H1 (cell line): ENCODE measurements around the gene PDE1A. TPM values are rescaled to one million over a fixed set of nuclear protein-coding genes. Genes with fewer than 3 reads are reported as not detected.

Experiments used
- CTCF ChIA-PET: fragments of 300-600 bp; sonication (Branson Sonifier 250); formaldehyde crosslinking; loops from one replicate; lab custom pipeline; 2021; ENCODE audit not compliant: partially characterized antibody; lab: Charles Lee
- POLR2A ChIA-PET: fragments of 300-600 bp; sonication (Branson Sonifier 250); formaldehyde crosslinking; loops from one replicate; lab custom pipeline; 2021; ENCODE audit warnings: inconsistent platforms; ENCODE audit not compliant: partially characterized antibody; lab: Charles Lee
- DNase-seq, 2 experiments: peaks; one replicate each; pipeline versions ENCODE4 v3.0.0 to v3.0.0-alpha.2; 2010 to 2022; ENCODE audit warnings: low spot score in 2 of 2, low read depth in 1 of 2, mixed read lengths in 1 of 2
- FAIRE-seq: peaks from 2 replicates; lab custom pipeline; 2011; peaks lifted over from hg19 to GRCh38; lab: Jason Lieb, UNC
- H2AFZ ChIP-seq: 2 replicates; pipeline ENCODE4 v1.8.1; 2012; ENCODE audit warnings: low read length, inconsistent platforms
- H2AK5ac ChIP-seq: 2 replicates; pipeline ENCODE4 v1.6.1; 2013; ENCODE audit warnings: low read depth, low read length
- H2BK120ac ChIP-seq: replicated peaks from 2 replicates; pipeline ENCODE3; 2013; ENCODE audit warnings: low read depth, low read length, inconsistent platforms
- H2BK12ac ChIP-seq: 2 replicates; pipeline ENCODE4 v1.6.1; 2013; ENCODE audit warnings: low read depth, low read length
- H2BK15ac ChIP-seq: 2 replicates; pipeline ENCODE4 v1.6.1; 2013; ENCODE audit warnings: low read length
- H2BK20ac ChIP-seq: 2 replicates; pipeline ENCODE4 v1.6.1; 2013; ENCODE audit warnings: low read length
- H2BK5ac ChIP-seq: 2 replicates; pipeline ENCODE4 v1.6.1; 2013; ENCODE audit warnings: low read depth, low read length
- H3K14ac ChIP-seq: 2 replicates; pipeline ENCODE4 v1.6.1; 2013; ENCODE audit warnings: inconsistent platforms; ENCODE audit not compliant: insufficient read length
- H3K18ac ChIP-seq: 2 replicates; pipeline ENCODE4 v1.6.1; 2013; ENCODE audit warnings: low read length; ENCODE audit errors: extremely low read depth
- H3K23ac ChIP-seq: 2 replicates; pipeline ENCODE4 v1.6.1; 2013; ENCODE audit warnings: inconsistent platforms; ENCODE audit not compliant: insufficient read length
- H3K23me2 ChIP-seq: 2 replicates; pipeline ENCODE4 v1.6.1; 2013; ENCODE audit warnings: low read depth, low read length
- H3K27ac ChIP-seq: 2 replicates; pipeline ENCODE4 v1.6.1; 2011; ENCODE audit warnings: low read depth, low read length, inconsistent platforms
- H3K27me3 ChIP-seq, 4 experiments: replicated peaks in 1 of 4; 1 replicate in 1 of 4; 2 replicates in 3 of 4; pipeline versions ENCODE4 v1.6.1 to v1.8.1; 2011 to 2013; ENCODE audit warnings: low read length in 3 of 4, mild to moderate bottlenecking in 3 of 4, inconsistent platforms in 2 of 4, mixed read lengths in 2 of 4, moderate library complexity in 1 of 4; ENCODE audit not compliant: control insufficient read depth in 3 of 4, insufficient read depth in 3 of 4; ENCODE audit errors: extremely low read depth in 1 of 4
- H3K36me3 ChIP-seq, 4 experiments: 2 replicates each; pipeline versions ENCODE4 v1.6.1 to v1.8.1; 2011 to 2013; ENCODE audit warnings: mild to moderate bottlenecking in 4 of 4, low read length in 3 of 4, moderate library complexity in 2 of 4, control low read depth in 1 of 4, inconsistent platforms in 1 of 4; ENCODE audit not compliant: insufficient read depth in 4 of 4, control insufficient read depth in 2 of 4
- H3K4ac ChIP-seq: replicated peaks from 2 replicates; pipeline ENCODE3; 2013; ENCODE audit warnings: low read length, low read depth, mixed read lengths, inconsistent platforms; ENCODE audit not compliant: insufficient read length
- H3K4me1 ChIP-seq, 4 experiments: replicated peaks in 1 of 4; 1 replicate in 1 of 4; 2 replicates in 3 of 4; pipeline versions ENCODE4 v1.6.1 to v1.8.1; 2011 to 2013; ENCODE audit warnings: low read length in 3 of 4, inconsistent platforms in 2 of 4, mixed read lengths in 1 of 4; ENCODE audit not compliant: insufficient read depth in 4 of 4, control insufficient read depth in 3 of 4
- H3K4me2 ChIP-seq, 2 experiments: 2 replicates each; pipeline versions ENCODE4 v1.6.1 to v1.8.1; 2011 to 2013; ENCODE audit warnings: low read depth in 2 of 2, low read length in 2 of 2, control low read depth in 1 of 2, inconsistent platforms in 1 of 2, mild to moderate bottlenecking in 1 of 2; ENCODE audit not compliant: insufficient read depth in 1 of 2
- H3K4me3 ChIP-seq, 4 experiments: fragments of 200-600, 300-600 bp in 1 of 4; sonication (generic), shearing (Covaris generic), sonication (Bioruptor Twin) in 1 of 4; 2 replicates each; pipeline versions ENCODE4 v1.5.1 to v1.8.1; 2011 to 2016; ENCODE audit warnings: low read length in 4 of 4, low read depth in 3 of 4, control low read depth in 2 of 4, inconsistent platforms in 2 of 4, mild to moderate bottlenecking in 2 of 4, mixed read lengths in 1 of 4, moderate library complexity in 1 of 4; ENCODE audit not compliant: insufficient read depth in 2 of 4; ENCODE audit errors: extremely low read depth in 1 of 4
- H3K56ac ChIP-seq: replicated peaks from 2 replicates; pipeline ENCODE3; 2013; ENCODE audit warnings: low read depth, mild to moderate bottlenecking, mixed read lengths, low read length, inconsistent platforms; ENCODE audit not compliant: insufficient read length
- H3K79me1 ChIP-seq: 2 replicates; pipeline ENCODE4 v1.6.1; 2013; ENCODE audit warnings: low read depth, low read length, control low read depth
- H3K79me2 ChIP-seq, 2 experiments: 2 replicates each; pipeline versions ENCODE4 v1.6.1 to v1.8.1; 2012 to 2013; ENCODE audit warnings: low read length in 2 of 2, mild to moderate bottlenecking in 2 of 2, inconsistent platforms in 1 of 2; ENCODE audit not compliant: insufficient read depth in 2 of 2, control insufficient read depth in 1 of 2
- H3K9ac ChIP-seq, 4 experiments: replicated peaks in 1 of 4; 1 replicate in 1 of 4; 2 replicates in 3 of 4; pipeline versions ENCODE4 v1.6.1 to v1.8.1; 2011 to 2013; ENCODE audit warnings: low read depth in 3 of 4, low read length in 3 of 4, control low read depth in 2 of 4, mild to moderate bottlenecking in 2 of 4, moderate library complexity in 2 of 4, inconsistent platforms in 1 of 4; ENCODE audit errors: extremely low read depth in 1 of 4
- H3K9me3 ChIP-seq, 2 experiments: 2 replicates each; pipeline versions ENCODE4 v1.6.1 to v1.8.1; 2012 to 2013; ENCODE audit warnings: mild to moderate bottlenecking in 2 of 2, moderate library complexity in 2 of 2, control low read depth in 1 of 2, inconsistent platforms in 1 of 2, low read depth in 1 of 2, low read length in 1 of 2, mixed read lengths in 1 of 2; ENCODE audit not compliant: insufficient read depth in 2 of 2
- H4K20me1 ChIP-seq, 2 experiments: replicated peaks in 1 of 2; 2 replicates each; pipeline versions ENCODE3 to v1.8.1; 2011 to 2013; ENCODE audit warnings: inconsistent platforms in 2 of 2, low read length in 2 of 2, mild to moderate bottlenecking in 1 of 2; ENCODE audit not compliant: insufficient read depth in 2 of 2, control insufficient read depth in 1 of 2
- H4K5ac ChIP-seq: 2 replicates; pipeline ENCODE4 v1.6.1; 2013; ENCODE audit warnings: low read length, low read depth, mixed read lengths, inconsistent platforms; ENCODE audit not compliant: insufficient read length
- H4K8ac ChIP-seq: 2 replicates; pipeline ENCODE4 v1.8.0; 2013; ENCODE audit warnings: mild to moderate bottlenecking, moderate library complexity, low read length, inconsistent platforms; ENCODE audit not compliant: insufficient read depth; ENCODE audit errors: extremely low read depth
- H4K91ac ChIP-seq: replicated peaks from 2 replicates; pipeline ENCODE3; 2013; ENCODE audit warnings: low read length, mixed read lengths, inconsistent platforms; ENCODE audit not compliant: insufficient read length
- KDM5A ChIP-seq: fragments of 200-600 bp; IDR thresholded peaks from 2 replicates; pipeline ENCODE4 v1.7.1; 2012; ENCODE audit warnings: mild to moderate bottlenecking, low read length, inconsistent platforms, mixed read lengths
- MAFK ChIP-seq: IDR thresholded peaks from 2 replicates; pipeline ENCODE4 v1.6.1; 2012; ENCODE audit warnings: low read depth, mild to moderate bottlenecking, improper control_type of control experiment, low read length
- polyA plus RNA-seq, 7 experiments: library from polyadenylated mRNA; depleted of rRNA in 3 of 7; stranded (reverse) in 5 of 7; unstranded in 2 of 7; fragments of >200 nt in 5 of 7; fragments of 200-250 nt in 2 of 7; gene quantifications; 1 replicate in 5 of 7; 2 replicates in 1 of 7; 4 replicates in 1 of 7; pipeline versions ENCODE4 v1.2.1 to v1.2.3, GENCODE V29; 2011 to 2013; ENCODE audit warnings: missing spikeins in 2 of 7, mixed read lengths in 2 of 7
- total RNA-seq: library from RNA; stranded (reverse); fragmentation: NEBNext Ultra II Directional; extraction: Animal tissue kit (Norgen Biotek cat#: 25700); gene quantifications from 2 replicates; pipeline ENCODE4 v1.2.1, GENCODE V29; 2021

Gene PDE1A
- total and polyA plus RNA-seq, 2 of the 8 experiments (the other 6 are each of a cell fraction or from before 2014, with no cell fraction given), result 0.34 TPM; not detected in 1

GRCh38 chr2:182210669-182211068 is 216.2 kb downstream of the PDE1A start:
- no peak overlapping the region for H3K56ac ChIP-seq
- H2AFZ ChIP-seq, result no peak overlapping the region
- no peak overlapping the region for H3K4me2 ChIP-seq
- no peaks in the 10 kb centered on the region for H3K36me3 ChIP-seq
- H3K79me1 ChIP-seq, result no peaks in the 10 kb centered on the region
- no peak overlapping the region for H3K23ac ChIP-seq
- no peak overlapping the region for H3K18ac ChIP-seq
- TF ChIP-seq KDM5A (no peak), MAFK (peak; percentile 34; the same call in 1 of the 2 replicates)
- TF ChIP-seq, all 59 proteins: peak for 1
- H2BK15ac ChIP-seq, result no peak overlapping the region
- ChIA-PET POLR2A (no interaction called here), CTCF (no interaction called here)
- H3K4me1 ChIP-seq, result peaks cover 0 to 3% (median 0%) of the 10 kb centered on the region in 4 experiments; a peak in 2 of 7 replicates
- H4K91ac ChIP-seq, result no peak overlapping the region
- H3K9me3 ChIP-seq, result no peaks in the 10 kb centered on the region
- FAIRE-seq, result no peak
- H3K79me2 ChIP-seq, result no peaks in the 10 kb centered on the region
- no peaks in the 10 kb centered on the region for H3K27me3 ChIP-seq
- H2BK120ac ChIP-seq, result no peak overlapping the region
- no peak overlapping the region for H3K9ac ChIP-seq
- no peak overlapping the region for H3K27ac ChIP-seq
- H2BK5ac ChIP-seq, result no peak overlapping the region
- no peak overlapping the region for H2BK12ac ChIP-seq
- no peak overlapping the region for H4K5ac ChIP-seq
- H4K20me1 ChIP-seq, result no peaks in the 10 kb centered on the region
- H4K8ac ChIP-seq, result no peak overlapping the region
- DNase-seq, result no peak
- H3K14ac ChIP-seq, result no peak overlapping the region
- H3K4ac ChIP-seq, result no peak overlapping the region
- no peak overlapping the region for H2AK5ac ChIP-seq
- no peaks in the 10 kb centered on the region for H3K23me2 ChIP-seq
- no peak overlapping the region for H2BK20ac ChIP-seq
- H3K4me3 ChIP-seq, result no peak overlapping the region
